C4-2B (cell line): ENCODE data around the gene TUBGCP2.

Experiments used
- H3K27ac ChIP-seq: fragments of 450-650 bp; 2 replicates; pipeline ENCODE4 v1.5.1; 2017
- ZFX ChIP-seq: fragments of 450-650 bp; IDR thresholded peaks from 2 replicates; pipeline ENCODE4 v1.6.1; 2017
- TF ChIP-seq, protein P1 (sequence below): fragments of 450-650 bp; conservative IDR thresholded peaks from 2 replicates; pipeline ENCODE4 v1.5.1; 2017; ENCODE audit warnings: mild to moderate bottlenecking

Gene TUBGCP2, protein sequence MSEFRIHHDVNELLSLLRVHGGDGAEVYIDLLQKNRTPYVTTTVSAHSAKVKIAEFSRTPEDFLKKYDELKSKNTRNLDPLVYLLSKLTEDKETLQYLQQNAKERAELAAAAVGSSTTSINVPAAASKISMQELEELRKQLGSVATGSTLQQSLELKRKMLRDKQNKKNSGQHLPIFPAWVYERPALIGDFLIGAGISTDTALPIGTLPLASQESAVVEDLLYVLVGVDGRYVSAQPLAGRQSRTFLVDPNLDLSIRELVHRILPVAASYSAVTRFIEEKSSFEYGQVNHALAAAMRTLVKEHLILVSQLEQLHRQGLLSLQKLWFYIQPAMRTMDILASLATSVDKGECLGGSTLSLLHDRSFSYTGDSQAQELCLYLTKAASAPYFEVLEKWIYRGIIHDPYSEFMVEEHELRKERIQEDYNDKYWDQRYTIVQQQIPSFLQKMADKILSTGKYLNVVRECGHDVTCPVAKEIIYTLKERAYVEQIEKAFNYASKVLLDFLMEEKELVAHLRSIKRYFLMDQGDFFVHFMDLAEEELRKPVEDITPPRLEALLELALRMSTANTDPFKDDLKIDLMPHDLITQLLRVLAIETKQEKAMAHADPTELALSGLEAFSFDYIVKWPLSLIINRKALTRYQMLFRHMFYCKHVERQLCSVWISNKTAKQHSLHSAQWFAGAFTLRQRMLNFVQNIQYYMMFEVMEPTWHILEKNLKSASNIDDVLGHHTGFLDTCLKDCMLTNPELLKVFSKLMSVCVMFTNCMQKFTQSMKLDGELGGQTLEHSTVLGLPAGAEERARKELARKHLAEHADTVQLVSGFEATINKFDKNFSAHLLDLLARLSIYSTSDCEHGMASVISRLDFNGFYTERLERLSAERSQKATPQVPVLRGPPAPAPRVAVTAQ

DNA sequence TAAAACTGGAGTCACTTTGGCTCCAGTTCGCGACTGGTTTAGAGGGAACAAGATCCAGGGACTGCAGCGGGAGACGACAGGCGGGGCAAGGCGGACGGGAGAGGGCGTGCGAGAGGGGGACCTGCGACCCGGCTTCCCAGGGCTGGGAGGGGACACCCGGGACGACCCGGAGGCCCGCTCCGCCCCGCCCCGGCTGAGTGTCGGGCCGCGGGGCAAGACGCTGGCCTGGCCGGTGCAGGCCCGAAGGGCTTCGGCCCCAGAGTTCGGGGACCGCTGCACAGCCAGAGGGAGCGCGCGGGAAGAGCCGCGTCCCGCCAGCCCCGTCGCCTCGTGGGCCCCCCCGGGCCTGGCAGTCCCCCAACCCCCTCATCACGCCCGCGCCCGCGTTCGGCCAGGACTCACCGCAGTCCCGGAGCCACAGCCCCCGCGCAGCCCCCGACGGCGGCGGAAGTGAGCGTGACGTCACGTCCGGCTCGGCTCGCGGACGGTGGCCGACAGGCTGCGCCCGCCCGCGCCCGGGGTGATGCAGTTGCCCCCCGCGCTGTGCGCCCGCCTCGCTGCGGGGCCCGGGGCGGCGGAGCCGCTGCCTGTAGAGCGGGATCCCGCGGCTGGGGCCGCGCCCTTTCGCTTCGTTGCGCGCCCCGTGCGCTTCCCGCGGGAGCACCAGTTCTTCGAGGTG, at the start of gene TUBGCP2, which contains the start of gene ZNF511:
TUBGCP2 (minus strand) TSS at position 452 of the 679 bp plus-strand sequence. CDS start 5,931 bp downstream, outside the sequence.
ZNF511 (plus strand) TSS at position 494 of the 679 bp plus-strand sequence; CDS start at position 524, 30 bp downstream.
- H3K27ac ChIP-seq = peak within 1 kb of the TSS; percentile 92
- TF ChIP-seq, protein P1, sequence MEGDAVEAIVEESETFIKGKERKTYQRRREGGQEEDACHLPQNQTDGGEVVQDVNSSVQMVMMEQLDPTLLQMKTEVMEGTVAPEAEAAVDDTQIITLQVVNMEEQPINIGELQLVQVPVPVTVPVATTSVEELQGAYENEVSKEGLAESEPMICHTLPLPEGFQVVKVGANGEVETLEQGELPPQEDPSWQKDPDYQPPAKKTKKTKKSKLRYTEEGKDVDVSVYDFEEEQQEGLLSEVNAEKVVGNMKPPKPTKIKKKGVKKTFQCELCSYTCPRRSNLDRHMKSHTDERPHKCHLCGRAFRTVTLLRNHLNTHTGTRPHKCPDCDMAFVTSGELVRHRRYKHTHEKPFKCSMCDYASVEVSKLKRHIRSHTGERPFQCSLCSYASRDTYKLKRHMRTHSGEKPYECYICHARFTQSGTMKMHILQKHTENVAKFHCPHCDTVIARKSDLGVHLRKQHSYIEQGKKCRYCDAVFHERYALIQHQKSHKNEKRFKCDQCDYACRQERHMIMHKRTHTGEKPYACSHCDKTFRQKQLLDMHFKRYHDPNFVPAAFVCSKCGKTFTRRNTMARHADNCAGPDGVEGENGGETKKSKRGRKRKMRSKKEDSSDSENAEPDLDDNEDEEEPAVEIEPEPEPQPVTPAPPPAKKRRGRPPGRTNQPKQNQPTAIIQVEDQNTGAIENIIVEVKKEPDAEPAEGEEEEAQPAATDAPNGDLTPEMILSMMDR = no peak
- peak; percentile 94 for TF ChIP-seq ZFX

DNA sequence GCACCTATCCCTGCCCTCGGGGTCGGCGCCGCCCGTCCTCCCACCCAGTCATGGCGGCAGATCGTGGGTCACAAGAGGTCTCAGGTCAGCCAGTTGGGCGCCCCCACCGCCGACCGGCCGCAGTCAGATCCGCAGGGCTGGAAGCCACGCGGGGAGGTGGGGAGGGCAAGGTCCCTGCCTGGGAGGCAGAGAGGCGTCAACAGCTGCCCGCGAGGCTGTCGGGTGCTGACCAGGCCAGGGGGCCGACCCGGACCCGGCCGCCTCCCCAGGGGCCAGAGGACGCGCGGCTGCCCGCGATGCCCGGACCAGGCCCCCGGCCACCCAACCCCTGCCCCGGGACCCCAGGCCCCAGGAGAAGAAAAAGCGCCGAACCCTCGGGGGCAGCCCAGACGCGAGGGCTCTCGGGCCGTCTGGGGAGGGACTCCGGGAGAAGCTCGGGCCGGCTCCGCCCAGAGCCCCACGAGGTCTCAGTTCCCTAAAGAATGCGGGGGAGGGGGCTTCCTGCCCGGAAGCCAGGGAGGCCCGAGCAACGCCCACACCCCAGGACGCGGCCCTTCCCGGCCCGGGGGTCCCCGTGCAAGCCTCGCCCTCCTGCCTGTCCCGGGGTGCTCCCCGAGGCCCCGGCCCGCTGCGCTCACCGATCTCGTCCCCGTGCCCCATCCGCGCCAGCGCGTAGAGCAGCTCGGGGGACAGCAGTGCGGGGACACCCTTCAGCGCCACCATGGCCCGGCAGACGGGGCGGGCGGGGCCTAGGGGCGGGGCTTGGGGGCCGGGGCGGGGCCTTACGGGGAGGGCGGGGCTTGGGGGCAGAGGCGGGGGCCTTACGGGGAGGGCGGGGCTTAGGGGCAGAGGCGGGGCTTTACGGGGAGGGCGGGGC, 48.9 kb upstream of the TUBGCP2 start, which contains the start of gene FUOM:
FUOM (minus strand) TSS at position 735 of the 877 bp plus-strand sequence; CDS start at position 723, 12 bp downstream.
- TF ChIP-seq, protein P1 = no peak
- TF ChIP-seq ZFX = peak; percentile 55; the same call in 1 of the 2 replicates
- peak within 1 kb of the TSS; percentile 92 for H3K27ac ChIP-seq

DNA sequence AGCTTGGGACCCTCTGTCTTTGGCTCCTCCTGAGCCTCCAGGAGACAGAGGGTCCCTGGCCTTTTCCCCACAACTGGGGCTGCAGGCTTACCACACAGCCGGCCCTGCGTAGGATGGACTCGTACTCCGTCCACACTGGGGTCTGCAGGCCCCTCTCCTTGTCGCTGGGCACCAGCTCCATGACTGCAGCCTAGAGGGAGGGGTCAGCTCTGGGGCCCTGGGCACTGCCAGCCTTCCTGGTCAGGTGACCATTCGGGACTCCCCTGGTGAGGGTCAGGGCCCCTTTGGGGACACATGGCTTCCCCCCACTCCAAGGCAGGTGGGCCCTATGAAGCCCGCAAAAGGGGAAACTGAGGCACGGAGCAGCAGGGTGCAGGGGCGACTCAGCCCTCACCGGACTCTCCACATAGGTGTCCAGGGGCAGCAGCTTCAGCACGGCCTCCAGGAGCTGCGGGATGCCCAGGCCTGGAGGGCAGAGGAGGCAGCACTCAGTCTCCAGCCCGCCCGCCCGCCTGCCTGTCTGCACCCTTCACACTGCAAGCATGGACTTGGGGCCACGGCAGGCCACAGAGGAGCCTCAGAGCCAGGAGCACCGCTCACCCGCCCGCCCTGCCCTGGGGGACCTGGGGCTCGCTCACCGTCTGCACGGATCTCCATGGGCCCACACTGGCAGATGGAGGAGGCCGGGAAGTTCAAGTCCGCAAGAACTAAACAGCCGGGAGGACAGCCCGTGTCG, 48.0 kb upstream of the TUBGCP2 start:
- H3K27ac ChIP-seq = peak overlapping the region; percentile 74
- no peak for TF ChIP-seq ZFX
- TF ChIP-seq, protein P1 = no peak

DNA sequence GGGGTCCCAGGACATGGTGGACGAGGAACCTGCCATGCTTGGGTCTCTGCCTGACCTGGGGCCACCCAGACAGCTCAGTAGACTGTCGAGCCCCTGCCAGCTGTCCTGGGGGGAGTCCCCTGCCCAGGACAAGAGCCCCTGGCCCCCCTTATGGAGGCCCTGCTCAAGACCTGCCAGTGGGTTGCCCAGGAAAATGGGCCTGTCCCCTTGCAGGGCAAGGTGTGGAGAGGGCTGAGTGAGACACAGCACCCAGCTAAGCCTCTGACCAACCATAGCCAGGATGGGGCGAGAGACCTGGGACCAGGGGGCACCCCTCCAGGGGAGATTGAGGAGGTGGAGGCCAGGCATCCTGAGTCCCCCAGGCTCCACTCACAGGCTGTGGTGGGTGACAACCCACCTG, 47.3 kb upstream of the TUBGCP2 start:
- no peak overlapping the region; the same call in 1 of the 2 replicates for H3K27ac ChIP-seq
- TF ChIP-seq ZFX = no peak
- TF ChIP-seq, protein P1 = no peak

DNA sequence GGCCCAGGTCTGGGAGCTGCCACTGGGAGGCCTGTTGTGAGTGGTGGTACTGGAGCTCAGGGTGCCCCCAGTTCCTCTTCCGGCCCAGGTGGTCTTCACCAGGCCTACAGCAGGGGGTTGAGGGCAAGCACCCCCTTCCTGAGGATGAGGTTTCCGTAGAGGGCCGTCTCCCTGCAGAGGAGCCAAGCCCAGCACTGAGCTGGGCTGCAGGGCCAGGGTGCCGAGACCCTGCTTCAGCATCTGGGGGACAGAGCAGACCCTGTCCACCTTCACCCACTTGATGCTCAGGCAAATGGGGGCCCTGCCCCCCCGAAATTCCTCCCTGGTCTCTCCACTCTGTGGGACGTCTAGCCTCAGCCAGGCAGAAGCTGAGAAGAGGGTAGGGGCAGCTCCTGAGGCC, 46.6 kb upstream of the TUBGCP2 start:
- no peak for TF ChIP-seq ZFX
- TF ChIP-seq, protein P1 = no peak
- no peak overlapping the region for H3K27ac ChIP-seq
